22Rv1 (cell line): Measurements from ENCODE around the gene ARHGAP45.

Source experiments
- ZFX ChIP-seq: fragments of 450-650 bp; IDR thresholded peaks from 2 replicates; pipeline ENCODE4 v1.6.1; 2017; ENCODE audit warnings: antibody characterized with exemption, borderline replicate concordance
- TF ChIP-seq, protein P1 (sequence below): fragments of 450-650 bp; IDR thresholded peaks from 2 replicates; pipeline ENCODE4 v1.5.1; 2017; ENCODE audit warnings: mild to moderate bottlenecking

DNA sequence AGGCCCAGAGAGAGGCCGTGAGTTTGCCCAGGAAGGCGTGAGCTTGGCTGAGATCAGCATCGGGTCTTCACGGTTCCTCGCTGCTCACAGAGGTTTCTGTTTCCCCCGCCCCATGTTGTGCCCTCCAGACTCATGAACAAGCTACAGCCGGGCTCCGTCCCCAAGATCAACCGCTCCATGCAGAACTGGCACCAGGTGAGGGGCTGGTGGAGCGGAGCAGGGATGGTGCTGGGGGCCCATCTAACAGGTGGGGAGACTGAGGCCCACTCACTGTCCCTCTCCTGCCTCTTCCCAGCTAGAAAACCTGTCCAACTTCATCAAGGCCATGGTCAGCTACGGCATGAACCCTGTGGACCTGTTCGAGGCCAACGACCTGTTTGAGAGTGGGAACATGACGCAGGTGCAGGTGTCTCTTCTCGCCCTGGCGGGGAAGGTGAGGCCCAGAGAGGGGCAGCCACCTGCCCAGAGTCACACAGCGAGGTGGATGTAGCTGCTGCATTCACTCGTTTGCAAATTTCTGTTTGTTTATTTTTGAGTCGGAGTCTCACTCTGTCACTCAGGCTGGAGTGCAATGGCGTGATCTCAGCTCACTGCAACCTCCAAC, 34.6 kb upstream of the ARHGAP45 start:
- TF ChIP-seq, protein P1, sequence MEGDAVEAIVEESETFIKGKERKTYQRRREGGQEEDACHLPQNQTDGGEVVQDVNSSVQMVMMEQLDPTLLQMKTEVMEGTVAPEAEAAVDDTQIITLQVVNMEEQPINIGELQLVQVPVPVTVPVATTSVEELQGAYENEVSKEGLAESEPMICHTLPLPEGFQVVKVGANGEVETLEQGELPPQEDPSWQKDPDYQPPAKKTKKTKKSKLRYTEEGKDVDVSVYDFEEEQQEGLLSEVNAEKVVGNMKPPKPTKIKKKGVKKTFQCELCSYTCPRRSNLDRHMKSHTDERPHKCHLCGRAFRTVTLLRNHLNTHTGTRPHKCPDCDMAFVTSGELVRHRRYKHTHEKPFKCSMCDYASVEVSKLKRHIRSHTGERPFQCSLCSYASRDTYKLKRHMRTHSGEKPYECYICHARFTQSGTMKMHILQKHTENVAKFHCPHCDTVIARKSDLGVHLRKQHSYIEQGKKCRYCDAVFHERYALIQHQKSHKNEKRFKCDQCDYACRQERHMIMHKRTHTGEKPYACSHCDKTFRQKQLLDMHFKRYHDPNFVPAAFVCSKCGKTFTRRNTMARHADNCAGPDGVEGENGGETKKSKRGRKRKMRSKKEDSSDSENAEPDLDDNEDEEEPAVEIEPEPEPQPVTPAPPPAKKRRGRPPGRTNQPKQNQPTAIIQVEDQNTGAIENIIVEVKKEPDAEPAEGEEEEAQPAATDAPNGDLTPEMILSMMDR = no peak
- TF ChIP-seq ZFX = no peak
